Peyer's patch (tissue), 4 donors: ENCODE results near the gene SMC5.

ENCODE experiments used
- CTCF ChIP-seq, 6 experiments: fragments of 450-650 bp in 4 of 6; fragments of 200-600 bp in 2 of 6; sonication (generic) in 1 of 6; IDR thresholded peaks; one replicate each; pipeline ENCODE4 v1.5.1; 2017 to 2019; ENCODE audit warnings: antibody characterized with exemption in 6 of 6, mild to moderate bottlenecking in 3 of 6, moderate library complexity in 1 of 6
- POLR2A ChIP-seq, 2 donors: fragments of 450-650 bp; IDR thresholded peaks; one replicate each; pipeline ENCODE4 v1.5.1; 2017; ENCODE audit warnings: antibody characterized with exemption in 2 of 2, mild to moderate bottlenecking in 2 of 2, moderate library complexity in 2 of 2

- TF ChIP-seq CTCF (IDR thresholded peaks at IDR 0.05) (no peak), POLR2A (IDR thresholded peaks at IDR 0.05) (no peak)
Measured at GRCh38 chr9:70374962-70375618, 116.3 kb downstream of the SMC5 start.
